Stimulated activated CD4-positive, alpha-beta T cell treated with anti-CD3 and anti-CD28 coated beads, Interleukin-2, amount 100 ng/mL, for 24 hours (primary cell): Measurements from ENCODE around the gene METRN.
A peak's percentile ranks its signal among the peaks of the same experiment; 100 is the strongest.
"Not testable (repeated sequence)": the region's sequence is repeated elsewhere in the genome, so short reads cannot be mapped to it uniquely, and the experiment has no call there.

Experiments used
- DNase-seq, 2 donors: peaks; one replicate each; pipeline ENCODE4 v3.0.0-alpha.2; 2020

METRN gene

DNA sequence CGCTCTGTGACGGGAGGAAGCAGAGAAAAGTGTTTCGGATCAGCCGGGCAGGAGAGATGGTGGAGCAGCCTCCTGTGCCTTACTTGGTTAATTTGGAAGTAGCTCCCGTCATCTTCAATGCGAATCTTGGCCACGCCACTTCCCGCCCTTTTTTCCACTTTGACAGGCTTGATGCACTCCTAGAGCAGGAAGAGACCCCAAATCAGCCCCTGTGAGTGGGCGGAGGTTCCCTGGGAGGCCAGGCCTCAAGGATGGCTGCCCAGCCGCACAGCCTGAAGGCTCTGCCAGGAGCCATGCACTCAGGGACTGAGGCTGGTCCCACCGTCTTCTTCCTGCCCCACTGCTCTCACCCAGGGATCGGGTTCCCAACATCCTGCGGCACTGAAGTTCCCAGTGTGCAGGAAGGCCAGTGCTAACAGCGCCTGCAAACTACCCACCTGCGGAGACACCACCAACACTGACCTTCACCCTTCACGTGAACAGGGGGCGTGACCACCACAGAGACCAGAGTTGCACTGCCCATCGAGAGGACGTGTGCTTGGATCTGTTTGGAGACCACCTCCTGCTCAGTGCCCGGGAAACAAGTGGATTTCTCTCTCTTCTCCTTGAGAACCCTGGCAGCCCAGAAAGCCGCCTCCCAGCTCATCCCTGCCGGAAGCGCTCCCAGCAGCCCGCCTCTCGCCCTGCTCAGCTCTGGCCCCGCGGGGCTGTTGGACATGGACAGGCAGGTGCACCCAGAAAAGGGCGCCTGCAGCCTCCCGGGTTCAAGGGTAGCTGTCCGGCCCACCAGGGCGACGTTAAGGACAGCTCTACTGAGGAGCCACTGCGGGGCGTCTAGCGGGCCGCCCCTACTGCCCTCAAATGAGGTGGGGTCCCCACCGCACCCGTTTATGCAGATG is 24.9 kb downstream of the METRN start:
- no peak for DNase-seq

DNA sequence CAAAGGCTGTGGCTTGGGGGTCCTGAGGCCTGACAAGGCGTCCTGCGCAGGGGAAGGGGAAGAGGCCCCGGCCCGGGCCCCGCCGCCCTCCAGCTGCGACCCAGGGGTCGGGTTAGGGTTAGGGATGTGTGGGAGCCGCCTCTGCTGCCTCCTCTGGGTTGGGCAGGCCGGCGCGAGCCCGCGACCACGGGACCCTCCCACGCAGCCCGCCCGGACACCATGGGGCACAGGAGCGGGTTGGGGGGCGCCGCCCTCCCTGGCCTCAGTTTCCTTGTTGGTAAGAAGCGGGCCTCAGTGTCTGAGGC is 25.5 kb downstream of the METRN start:
- DNase-seq = no peak

DNA sequence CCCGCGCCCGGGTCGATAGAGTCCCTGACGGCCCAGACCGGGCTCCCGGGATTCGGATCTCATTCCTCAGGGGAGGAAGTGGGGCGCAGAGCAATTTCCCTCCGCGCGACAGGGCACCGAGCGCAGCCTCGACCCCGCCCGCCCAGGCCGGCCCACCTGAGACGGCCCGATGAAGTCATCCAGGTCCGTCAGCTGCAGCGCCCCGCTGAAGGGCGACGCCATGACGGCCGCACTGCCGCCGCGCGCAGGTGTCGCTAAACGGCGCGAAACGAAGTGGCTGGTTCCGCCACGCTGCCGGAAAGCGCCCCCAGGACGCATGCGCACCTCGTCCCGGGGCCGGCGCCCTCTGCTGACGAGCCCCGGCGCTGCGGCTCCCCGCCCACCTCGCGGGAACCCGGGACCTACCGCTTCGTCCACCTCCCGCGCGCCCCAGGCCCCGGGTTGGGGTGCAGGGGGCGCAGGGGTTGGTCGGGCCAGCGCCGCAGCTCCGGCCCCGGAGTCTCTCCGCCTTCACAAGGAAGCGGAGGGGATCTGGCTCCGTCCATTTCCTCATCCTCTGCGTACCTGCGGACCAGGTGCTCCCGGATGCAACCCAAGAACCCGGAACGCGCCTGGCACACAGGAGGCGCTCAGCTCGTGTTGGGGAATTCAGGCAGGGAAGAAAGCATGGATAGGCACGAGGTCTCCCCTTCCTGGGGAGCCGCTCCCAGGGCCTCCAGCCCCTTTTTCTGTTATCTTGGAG is 26.0 kb downstream of the METRN start, which contains the start of gene CIAO3:
Gene CIAO3 (minus strand): TSS at position 234 of the 742 bp plus-strand sequence. CDS start 12 bp downstream, at position 222.
- DNase-seq = peak; percentile 92 to 94

DNA sequence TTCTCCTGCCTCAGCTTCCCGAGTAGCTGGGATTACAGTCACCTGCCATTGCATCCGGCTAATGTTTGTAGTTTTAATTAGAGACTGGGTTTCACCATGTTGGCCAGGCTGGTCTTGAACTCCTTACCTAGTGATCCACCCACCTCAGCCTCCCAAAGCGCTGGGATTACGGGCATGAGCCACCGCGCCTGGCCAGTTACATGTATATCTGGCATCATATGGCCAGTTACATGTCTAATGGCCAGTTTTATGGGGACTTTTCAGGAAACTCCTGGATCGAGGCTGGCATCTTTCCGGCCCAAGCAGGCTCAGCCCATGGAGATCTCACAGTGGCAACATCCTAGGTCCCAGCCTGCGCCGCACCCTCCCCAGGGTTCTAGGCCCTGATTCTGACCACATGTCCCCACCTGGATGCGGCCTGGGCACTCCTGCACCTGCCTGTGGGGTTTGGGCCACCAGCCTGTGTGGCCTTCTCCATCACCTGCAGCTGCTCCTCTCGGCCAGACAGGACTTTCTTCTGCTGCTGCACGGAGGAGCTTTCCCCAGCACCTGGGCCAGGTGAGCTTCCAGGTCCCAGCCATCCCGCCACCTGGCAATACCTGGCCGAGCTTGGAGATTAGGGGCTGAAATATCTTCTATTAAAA is 27.2 kb downstream of the METRN start:
- no peak for DNase-seq

DNA sequence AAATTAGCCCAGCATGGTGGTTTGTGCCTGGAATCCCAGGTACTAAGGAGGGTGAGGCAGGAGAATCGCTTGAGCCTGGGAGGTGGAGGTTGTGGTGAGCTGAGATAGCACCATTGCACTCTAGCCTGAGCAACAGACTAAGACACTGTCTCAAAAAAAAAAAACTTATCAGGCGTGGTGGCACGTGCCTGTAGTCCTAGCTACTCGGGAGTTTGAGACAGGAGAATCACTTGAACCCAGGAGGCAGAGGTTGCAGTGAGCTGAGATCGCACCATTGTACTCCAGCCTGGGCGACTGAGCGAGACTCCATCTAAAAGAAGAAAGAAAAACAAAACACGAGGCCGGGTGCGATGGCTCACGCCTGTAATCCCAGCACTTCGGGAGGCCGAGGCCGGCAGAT is 28.0 kb downstream of the METRN start:
- not testable (repeated sequence) for DNase-seq

DNA sequence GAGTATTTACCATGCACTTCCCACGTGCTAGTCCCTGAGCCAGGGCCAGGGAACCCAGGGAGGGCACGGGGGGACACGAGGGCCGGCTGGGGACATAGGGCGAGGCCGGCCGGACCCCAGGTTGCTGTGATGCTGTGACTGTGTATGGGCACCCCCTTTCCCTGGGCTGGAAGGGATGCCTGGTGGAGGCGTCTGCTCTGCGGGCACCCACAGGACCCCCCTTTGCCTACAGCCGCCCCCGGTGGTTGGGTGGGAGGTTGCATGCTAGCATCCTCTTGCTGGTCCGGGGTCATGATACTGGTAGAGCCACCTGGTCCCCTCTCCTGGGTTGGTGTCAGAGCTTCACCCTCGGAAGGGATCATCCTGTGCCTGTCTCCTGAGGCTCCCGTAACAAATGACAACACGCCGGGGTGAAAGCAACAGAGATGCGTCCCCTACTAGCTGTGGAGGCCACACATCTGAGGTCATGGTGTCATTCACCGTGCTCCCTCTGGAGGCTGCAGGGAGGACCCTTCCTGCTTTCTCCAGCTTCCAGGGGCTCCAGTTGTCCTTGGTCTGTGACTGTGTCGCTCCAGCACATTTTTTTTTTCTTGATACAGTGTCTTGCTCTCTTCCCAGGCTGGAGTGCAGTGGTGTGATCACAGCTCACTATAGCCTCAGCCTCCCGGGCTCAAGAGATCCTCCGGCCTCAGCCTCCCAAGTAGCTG is 29.0 kb downstream of the METRN start:
- DNase-seq = no peak

DNA sequence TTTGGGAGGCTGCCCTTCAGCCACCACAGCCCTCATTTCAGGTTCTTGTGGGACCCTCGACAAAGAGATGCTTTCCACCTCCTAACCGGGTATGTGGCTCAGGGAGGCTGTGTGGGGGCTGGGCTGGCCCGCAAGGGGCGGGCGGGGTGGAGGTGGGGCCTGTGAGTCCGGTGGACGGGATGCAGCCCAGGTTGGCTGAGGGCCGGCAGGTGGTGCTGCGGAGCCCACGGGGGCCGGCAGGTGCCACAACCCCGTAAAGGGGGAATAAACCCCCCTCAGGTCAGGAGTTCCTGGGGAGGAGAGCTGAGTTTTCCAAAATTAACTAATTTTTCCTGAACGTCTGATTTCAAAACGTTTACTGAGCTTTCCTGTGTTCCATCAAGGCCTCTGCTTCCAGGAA is 30.8 kb downstream of the METRN start:
- peak in 1 of 2 donors; percentile 47 for DNase-seq

DNA sequence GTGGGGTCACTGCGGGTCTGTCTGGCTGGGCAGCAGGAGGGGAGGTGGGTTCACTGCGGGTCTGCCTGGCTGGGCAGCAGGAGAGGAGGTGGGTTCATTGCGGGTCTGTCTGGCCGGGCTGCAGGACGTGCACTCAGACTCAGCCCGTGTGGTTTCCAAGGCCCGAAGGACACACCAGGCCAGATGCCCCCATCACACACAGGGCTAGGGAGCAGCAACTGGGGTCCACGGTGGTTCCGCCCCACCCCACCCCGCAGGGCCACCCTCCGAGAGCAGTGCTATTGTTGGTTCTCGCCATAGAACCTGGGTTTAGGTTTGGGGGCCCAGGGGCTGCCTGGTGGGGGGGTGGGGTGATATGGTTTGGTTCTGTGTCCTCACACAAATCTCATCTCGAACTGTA is 31.7 kb downstream of the METRN start:
- DNase-seq = no peak

DNA sequence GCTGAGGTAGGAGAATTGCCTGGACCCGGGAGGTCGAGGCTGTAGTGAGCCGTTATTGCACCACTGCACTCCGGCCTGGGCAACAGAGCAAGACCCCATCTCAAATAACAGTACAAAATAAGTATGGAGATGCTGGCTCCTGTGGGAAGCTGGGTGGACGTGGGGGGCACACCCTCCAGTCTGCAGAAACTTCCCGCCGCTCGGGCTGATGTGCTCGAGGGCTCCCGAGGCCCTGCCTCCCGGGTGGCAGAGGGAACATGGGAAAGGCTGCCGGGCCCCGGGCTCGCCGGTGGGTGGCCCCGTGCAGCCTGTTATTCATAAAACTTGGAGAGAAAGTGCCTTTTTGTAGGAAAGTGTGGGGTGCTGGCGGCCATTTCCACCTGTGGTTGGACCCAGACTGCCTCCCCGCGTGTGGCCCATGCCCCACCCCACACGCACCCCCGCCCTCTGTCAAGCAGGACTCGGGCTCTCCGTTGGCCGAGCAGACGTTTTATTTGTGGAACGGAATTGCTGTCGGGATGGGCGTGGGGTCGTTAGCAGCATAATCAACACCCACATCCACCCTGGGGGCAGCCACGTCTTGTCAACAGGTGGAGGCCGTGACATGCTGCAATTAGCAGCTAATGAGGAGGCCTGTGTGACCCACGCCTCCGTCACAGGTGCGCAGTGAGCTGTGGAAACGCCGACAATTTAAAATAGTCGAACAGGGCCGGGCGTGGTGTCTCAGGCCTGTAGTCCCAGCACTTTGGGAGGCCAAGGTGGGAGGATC is 33.2 kb downstream of the METRN start:
- DNase-seq = no peak

DNA sequence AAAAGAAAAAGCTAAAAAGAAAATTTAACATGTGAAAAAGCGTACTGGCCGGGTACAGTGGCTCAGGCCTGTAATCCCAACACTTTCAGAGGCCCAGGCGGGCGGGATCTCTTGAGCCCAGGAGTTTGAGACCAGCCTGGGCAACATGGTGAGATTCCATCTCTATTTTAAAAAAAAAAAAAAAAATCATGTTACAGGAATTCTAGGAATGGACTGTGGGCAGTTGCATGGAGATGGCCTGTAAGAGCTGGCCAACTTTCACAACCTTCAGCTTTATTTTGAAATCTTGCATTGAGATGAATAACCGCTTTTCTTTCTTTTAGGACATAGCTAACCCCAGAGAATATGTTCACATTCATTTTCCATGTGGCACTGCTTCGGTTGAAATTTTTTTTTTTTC is 34.1 kb downstream of the METRN start:
- no peak for DNase-seq

DNA sequence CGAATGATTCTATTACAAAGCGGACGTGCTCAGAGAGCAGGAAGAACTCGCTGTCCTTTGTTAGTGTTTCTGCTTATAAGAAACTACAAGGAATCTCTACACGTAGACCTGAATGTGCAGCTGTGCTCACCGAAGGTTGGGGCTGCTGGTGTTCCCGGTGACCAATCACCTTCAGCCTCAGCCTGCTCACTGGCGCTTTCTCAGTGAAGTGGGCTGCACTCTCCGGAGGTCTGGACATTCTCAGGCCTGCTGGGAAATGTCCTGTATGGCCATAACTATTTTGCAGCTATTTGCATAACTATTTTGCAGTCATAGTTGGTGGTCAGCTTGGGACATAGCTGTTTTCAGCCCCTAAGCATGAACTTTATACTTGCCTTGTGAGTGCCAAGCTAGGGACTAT is 35.6 kb downstream of the METRN start:
- DNase-seq = no peak

DNA sequence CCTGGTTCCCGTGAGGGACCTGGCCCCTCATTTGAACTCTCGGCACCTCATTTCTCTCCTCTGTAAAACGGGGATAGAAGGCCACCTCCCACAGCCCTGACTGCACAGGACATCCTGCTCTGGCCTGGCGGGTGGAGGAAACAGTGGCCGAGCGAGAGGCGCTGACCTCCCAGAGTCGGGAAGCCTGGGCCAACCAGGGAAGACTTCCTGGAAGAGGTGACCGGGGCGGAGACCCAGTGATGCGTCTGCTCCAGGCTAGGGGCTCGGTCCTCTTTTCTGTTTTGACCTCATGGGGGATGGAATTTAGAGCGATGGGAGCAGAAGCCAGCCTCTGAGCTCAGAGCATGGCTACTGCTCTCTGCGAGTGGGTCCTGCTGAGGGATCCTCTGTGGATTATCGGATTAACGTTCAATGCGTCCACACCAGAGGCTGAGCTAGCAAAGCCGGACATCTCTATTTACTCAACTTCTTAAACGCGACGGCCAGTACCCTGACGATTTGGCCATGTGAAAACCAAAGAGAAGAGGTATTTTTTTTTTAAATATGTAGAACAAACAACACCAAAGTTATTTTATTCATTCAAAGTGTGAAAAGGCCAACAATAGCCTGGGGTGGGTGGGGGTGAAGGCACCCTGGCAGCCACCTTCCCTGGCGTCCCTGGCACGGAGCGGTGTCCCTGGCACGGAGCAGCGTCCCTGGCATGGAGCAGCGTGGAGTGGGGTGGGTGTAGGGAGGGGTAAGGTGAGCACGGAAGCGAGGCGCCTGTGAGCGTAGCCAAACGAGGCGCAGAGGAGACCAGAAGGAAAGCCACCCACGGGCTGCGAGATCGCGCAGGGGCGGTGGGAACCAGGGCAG is 36.5 kb downstream of the METRN start:
- DNase-seq = no peak

DNA sequence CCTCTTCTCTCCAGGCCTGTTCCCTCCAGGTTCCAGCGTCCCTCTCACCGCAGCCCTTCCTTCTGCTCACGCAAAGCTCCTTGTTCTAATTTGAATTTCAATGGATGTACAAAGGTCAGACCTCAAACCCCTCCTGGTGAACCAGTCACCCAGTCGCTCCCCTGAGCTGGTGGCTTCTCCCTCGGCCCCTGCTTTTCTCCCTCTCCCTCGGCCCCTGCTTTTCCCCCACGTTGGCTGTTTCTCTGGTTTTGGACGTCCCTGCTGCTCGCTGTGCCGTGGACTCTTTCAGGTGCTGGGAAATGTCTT is 37.0 kb downstream of the METRN start:
- DNase-seq = no peak

DNA sequence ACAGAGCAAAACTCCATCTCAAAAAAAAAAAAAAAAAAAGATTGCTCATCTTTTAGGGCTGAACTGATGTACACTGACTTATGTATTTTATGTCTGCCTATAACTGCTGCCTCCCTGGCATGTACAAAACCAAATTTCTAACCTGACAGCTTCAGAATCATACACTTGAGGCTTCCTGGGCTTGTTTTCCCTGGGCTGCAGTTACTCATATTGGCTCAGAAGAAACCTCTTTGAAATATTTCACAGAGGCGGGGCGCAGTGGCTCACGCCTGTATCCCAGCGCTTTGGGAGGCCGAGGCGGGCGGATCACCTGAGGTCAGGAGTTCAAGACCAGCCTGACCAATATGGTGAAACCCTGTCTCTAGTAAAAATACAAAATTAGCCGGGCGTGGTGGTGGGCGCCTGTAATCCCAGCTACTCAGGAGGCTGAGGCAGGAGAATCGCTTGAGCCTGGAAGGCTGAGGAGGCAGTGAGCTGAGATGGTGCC is 39.2 kb downstream of the METRN start:
- not testable (repeated sequence) for DNase-seq

DNA sequence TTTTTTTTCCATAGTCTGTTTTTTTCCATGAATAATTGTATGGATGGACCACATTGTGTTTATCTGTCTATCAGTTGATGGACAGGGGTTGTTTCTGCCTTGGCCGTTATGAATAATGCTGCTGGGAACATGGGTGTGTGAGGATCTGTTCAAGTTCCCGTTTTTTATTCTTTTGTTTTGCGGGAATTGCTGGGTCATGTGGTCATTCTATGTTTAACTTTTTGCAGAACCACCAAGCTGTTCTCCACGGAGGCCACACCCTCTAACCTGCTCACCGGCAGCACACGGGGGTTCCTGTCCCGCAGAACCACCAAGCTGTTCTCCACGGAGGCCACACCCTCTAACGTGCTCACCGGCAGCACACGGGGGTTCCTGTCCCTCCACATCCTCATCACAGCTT is 39.7 kb downstream of the METRN start:
- no peak for DNase-seq

DNA sequence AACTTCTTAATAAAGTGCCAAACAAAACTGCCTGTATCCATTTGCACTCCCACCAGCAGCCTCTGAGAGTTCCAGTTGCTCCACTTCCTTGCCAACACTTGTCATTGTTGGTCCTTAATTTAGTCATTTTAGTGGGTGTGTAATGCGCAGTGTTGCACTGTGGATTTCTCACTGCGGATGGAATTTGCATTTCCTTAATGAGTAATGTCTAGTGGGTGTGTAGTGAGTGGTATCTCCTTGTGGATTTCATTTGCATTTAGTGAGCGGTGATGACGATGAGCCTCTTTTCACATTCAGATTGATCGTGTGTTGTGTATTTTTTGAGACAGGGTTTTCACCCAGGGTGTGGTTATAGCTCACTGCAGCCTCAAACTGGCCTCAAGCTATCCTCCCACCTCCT is 41.5 kb downstream of the METRN start:
- DNase-seq = no peak

DNA sequence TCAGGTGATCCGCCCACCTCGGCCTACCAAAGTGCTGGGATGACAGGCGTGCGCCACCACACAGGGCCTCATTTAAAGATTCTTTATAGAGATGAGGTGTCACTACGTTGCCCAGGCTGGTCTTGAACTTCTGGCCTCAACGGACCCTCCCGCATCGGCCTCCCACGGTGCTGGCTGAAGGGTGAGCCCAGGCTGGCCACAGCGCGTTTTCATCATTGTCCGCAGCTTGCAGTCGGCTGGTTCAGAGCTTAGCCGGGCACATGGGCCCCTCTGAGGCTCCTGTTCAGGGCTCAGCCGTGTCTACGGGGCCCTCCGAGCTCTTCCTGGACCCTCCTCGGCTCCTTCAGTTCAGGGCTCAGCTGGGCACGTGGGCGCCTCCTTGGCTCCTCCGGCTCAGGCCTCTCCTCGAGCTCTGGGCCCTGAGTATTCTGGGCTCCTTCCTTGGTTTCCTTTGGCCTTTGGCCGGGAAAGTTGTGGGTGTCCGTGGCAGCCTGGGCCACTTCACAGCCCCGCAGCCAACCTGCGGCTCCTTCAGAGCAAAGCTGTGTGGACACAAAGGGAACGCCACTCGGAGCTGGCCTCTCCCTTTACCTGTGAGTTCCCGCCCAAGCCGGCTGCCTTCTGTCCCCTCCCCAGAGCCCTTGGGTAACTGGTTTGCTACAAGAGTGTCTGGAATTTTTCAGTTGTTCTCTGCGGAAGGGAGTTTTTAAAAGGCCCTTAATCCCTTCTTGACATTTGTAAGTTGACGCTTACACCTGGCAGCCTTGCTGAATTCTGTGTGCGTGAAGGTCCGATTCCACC is 44.4 kb downstream of the METRN start:
- DNase-seq = no peak

DNA sequence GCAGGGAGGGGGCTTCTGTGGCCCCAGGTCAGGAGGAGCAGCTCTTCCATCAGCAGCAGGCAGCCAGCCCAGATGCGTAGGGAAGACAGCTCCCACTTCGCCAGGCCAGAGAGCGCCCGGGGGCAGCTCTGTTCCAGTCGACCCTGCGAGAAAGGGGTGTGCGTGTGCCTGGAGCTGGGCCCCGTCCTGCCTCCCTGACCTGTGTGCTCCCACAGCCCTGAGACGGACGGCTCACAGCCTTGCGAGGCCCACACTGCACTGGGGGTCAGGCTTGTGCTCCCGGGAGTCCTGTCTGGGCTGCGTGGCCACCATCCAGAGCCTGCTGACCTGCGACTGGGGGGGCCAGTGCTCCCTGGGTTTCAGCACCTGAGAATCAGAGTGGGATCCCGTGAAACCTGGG is 45.1 kb downstream of the METRN start:
- DNase-seq = no peak

DNA sequence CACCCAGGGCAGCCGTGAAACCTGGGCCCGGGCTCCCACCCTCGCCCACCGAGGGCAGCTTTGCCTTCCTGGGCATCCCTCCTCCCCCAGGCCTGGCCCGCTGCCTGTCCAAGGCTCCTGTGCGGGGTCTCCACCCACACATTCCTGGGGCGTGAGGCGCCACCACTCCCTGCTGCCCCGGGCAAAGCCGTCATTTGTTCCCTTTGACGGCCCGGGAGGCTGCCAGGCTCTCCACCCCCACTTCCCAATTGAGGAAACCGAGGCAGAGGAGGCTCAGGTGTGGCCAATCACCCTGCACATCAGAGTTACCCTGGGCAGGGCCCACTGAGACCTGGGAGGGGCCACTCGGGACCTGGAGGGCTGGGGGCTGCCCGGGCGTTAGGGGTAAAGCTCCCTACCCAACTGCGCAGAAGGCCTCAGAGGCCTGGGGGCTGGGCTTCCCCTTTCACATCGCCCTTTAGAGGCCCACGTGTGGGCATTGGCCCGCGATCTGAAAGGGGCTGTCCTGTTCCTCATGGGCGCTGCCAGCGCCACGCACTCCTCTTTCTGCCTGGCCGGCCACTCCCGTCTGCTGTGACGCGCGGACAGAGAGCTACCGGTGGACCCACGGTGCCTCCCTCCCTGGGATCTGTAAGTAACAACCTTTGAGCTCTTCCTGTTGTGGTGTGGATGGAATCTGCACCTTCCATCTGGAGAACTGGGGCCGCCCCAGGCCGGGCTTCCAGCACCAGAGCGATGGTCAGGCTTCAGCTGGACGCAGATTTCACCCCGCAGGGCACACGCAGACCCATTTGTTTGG is 45.8 kb downstream of the METRN start, which contains the start of gene MSLN:
Gene MSLN (plus strand): TSS at position 190 of the 799 bp plus-strand sequence. CDS start 1,947 bp downstream, outside the sequence.
- DNase-seq = no peak
